HG02943 (cell line): Measurements from ENCODE around the gene RPS5.
"Not testable (repeated sequence)": the region's sequence is repeated elsewhere in the genome, so short reads cannot be mapped to it uniquely, and the experiment has no call there.

Source experiments
- ATAC-seq: cut with Tn5 transposase; IDR thresholded peaks from one replicate; pipeline ENCODE4 v1.9.1; 2021; ENCODE audit warnings: mild to moderate bottlenecking, low read depth, moderate library complexity; ENCODE audit not compliant: unreplicated experiment

Gene RPS5

GRCh38 chr19:58355908-58356765, 30.9 kb upstream of the RPS5 start:
- no peak for ATAC-seq

- ATAC-seq = no peak
Observed at GRCh38 chr19:58356766-58357480, 30.1 kb upstream of the RPS5 start.

- no peak for ATAC-seq
Observed at GRCh38 chr19:58357481-58358145, 29.5 kb upstream of the RPS5 start.

- ATAC-seq = peak; percentile 14
Observed at GRCh38 chr19:58361900-58362271, 25.2 kb upstream of the RPS5 start.

GRCh38 chr19:58362272-58362994, 24.6 kb upstream of the RPS5 start, which contains the start of gene ZNF497:
Gene ZNF497, minus strand, starts transcription at chr19:58362751. Its CDS starts 5,116 bp downstream, at chr19:58357635.
- peak; percentile 85 for ATAC-seq

GRCh38 chr19:58364146-58364545, 22.9 kb upstream of the RPS5 start:
- no peak for ATAC-seq

- no peak for ATAC-seq
Observed at GRCh38 chr19:58366585-58367430, 20.3 kb upstream of the RPS5 start.

- no peak for ATAC-seq
Observed at GRCh38 chr19:58367698-58368454, 19.2 kb upstream of the RPS5 start.

- no peak for ATAC-seq
Observed at GRCh38 chr19:58368561-58369360, 18.3 kb upstream of the RPS5 start.

GRCh38 chr19:58372311-58373133, 14.5 kb upstream of the RPS5 start:
- ATAC-seq = no peak

- ATAC-seq = no peak
Observed at GRCh38 chr19:58374200-58374599, 12.9 kb upstream of the RPS5 start.

GRCh38 chr19:58376724-58377123, 10.3 kb upstream of the RPS5 start:
- ATAC-seq = not testable (repeated sequence)

- no peak for ATAC-seq
Observed at GRCh38 chr19:58379246-58379645, 7.8 kb upstream of the RPS5 start.

GRCh38 chr19:58380037-58380661, 6.9 kb upstream of the RPS5 start:
- no peak for ATAC-seq

- peak; percentile 74 for ATAC-seq
Observed at GRCh38 chr19:58380662-58381459, 6.2 kb upstream of the RPS5 start, which contains the start of gene ZNF837. Gene ZNF837, minus strand, starts transcription at chr19:58381030. Its CDS starts 11,698 bp downstream, at chr19:58369332.
